Measurements from ENCODE around the gene HBEGF. TPM values are rescaled to one million over a fixed set of nuclear protein-coding genes. Genes with fewer than 3 reads are reported as not detected.

HBEGF gene
- total RNA-seq, 1 donor from 2014 or later, result 21.9 TPM

GRCh38 chr5:140338336-140338735, 8.1 kb downstream of the HBEGF start:
- H3K27ac Mint-ChIP-seq, result no peak overlapping the region
- peaks cover 53% of the 10 kb centered on the region for H3K4me1 Mint-ChIP-seq
- intact Hi-C loops (cut with micrococcal nuclease), result no loop called here
- H3K9me3 Mint-ChIP-seq, result no peaks in the 10 kb centered on the region
- H3K4me3 Mint-ChIP-seq, result no peak overlapping the region
- H3K36me3 Mint-ChIP-seq (ENCODE audit: low read depth), result peaks cover 74% of the 10 kb centered on the region
- no peak for DNase-seq
- no peaks in the 10 kb centered on the region for H3K27me3 Mint-ChIP-seq

- Mint-ChIP-seq H3K36me3 (ENCODE audit: low read depth) (peaks cover 74% of the 10 kb centered on the region), H3K27me3 (no peaks in the 10 kb centered on the region), H3K4me3 (no peak overlapping the region), H3K4me1 (peaks cover 49% of the 10 kb centered on the region), H3K9me3 (no peaks in the 10 kb centered on the region), H3K27ac (no peak overlapping the region)
- no peak for DNase-seq
- intact Hi-C loops (cut with micrococcal nuclease), result no loop called here
Observed at GRCh38 chr5:140337880-140338279, 8.5 kb downstream of the HBEGF start.

- peaks cover 74% of the 10 kb centered on the region for H3K36me3 Mint-ChIP-seq (ENCODE audit: low read depth)
- peaks cover 35% of the 10 kb centered on the region for H3K4me1 Mint-ChIP-seq
- intact Hi-C loops (cut with micrococcal nuclease), result no loop called here
- no peaks in the 10 kb centered on the region for H3K27me3 Mint-ChIP-seq
- H3K4me3 Mint-ChIP-seq, result no peak overlapping the region
- no peak for DNase-seq
- no peak overlapping the region for H3K27ac Mint-ChIP-seq
- H3K9me3 Mint-ChIP-seq, result no peaks in the 10 kb centered on the region
Observed at GRCh38 chr5:140336388-140336787, 10.0 kb downstream of the HBEGF start.

GRCh38 chr5:140331638-140332037, 14.8 kb downstream of the HBEGF start:
- Mint-ChIP-seq H3K27ac (no peak overlapping the region), H3K4me1 (peaks cover 6% of the 10 kb centered on the region), H3K4me3 (no peak overlapping the region), H3K36me3 (ENCODE audit: low read depth) (peaks cover 44% of the 10 kb centered on the region), H3K27me3 (no peaks in the 10 kb centered on the region), H3K9me3 (no peaks in the 10 kb centered on the region)
- DNase-seq, result no peak
- intact Hi-C loops (cut with micrococcal nuclease), result no loop called here

GRCh38 chr5:140329739-140330481, 16.5 kb downstream of the HBEGF start:
- no peaks in the 10 kb centered on the region for H3K9me3 Mint-ChIP-seq
- intact Hi-C loops (cut with micrococcal nuclease), result no loop called here
- peaks cover 30% of the 10 kb centered on the region for H3K36me3 Mint-ChIP-seq (ENCODE audit: low read depth)
- H3K27ac Mint-ChIP-seq, result no peak overlapping the region
- peaks cover 3% of the 10 kb centered on the region for H3K27me3 Mint-ChIP-seq
- H3K4me3 Mint-ChIP-seq, result no peak overlapping the region
- peaks cover 6% of the 10 kb centered on the region for H3K4me1 Mint-ChIP-seq
- no peak for DNase-seq

- Mint-ChIP-seq H3K27ac (no peak overlapping the region), H3K4me1 (peaks cover 12% of the 10 kb centered on the region), H3K36me3 (ENCODE audit: low read depth) (peaks cover 15% of the 10 kb centered on the region), H3K9me3 (no peaks in the 10 kb centered on the region), H3K27me3 (peaks cover 3% of the 10 kb centered on the region), H3K4me3 (no peak overlapping the region)
- DNase-seq, result no peak
- intact Hi-C loops (cut with micrococcal nuclease), result no loop called here
Observed at GRCh38 chr5:140328036-140328764, 18.2 kb downstream of the HBEGF start.

- DNase-seq, result no peak
- Mint-ChIP-seq H3K36me3 (ENCODE audit: low read depth) (peaks cover 9% of the 10 kb centered on the region), H3K27me3 (peaks cover 3% of the 10 kb centered on the region), H3K27ac (no peak overlapping the region), H3K9me3 (no peaks in the 10 kb centered on the region), H3K4me3 (no peak overlapping the region), H3K4me1 (peaks cover 12% of the 10 kb centered on the region)
- intact Hi-C loops (cut with micrococcal nuclease), result loop anchor here (2.0 kb wide), 1 partner anchor 13 kb away; no protein-coding TSS in a partner anchor
Observed at GRCh38 chr5:140327589-140327988, 18.8 kb downstream of the HBEGF start.

- Mint-ChIP-seq H3K27me3 (peaks cover 3% of the 10 kb centered on the region), H3K4me3 (no peak overlapping the region), H3K4me1 (peaks cover 12% of the 10 kb centered on the region), H3K27ac (no peak overlapping the region), H3K9me3 (peaks cover 8% of the 10 kb centered on the region), H3K36me3 (ENCODE audit: low read depth) (no peaks in the 10 kb centered on the region)
- no peak for DNase-seq
- intact Hi-C loops (cut with micrococcal nuclease), result no loop called here
Observed at GRCh38 chr5:140325486-140325885, 20.9 kb downstream of the HBEGF start.

GRCh38 chr5:140324617-140325241, 21.7 kb downstream of the HBEGF start:
- no peaks in the 10 kb centered on the region for H3K36me3 Mint-ChIP-seq (ENCODE audit: low read depth)
- H3K27ac Mint-ChIP-seq, result no peak overlapping the region
- intact Hi-C loops (cut with micrococcal nuclease), result no loop called here
- peaks cover 8% of the 10 kb centered on the region for H3K9me3 Mint-ChIP-seq
- H3K4me1 Mint-ChIP-seq, result peaks cover 12% of the 10 kb centered on the region
- no peak for DNase-seq
- H3K4me3 Mint-ChIP-seq, result no peak overlapping the region
- H3K27me3 Mint-ChIP-seq, result peaks cover 3% of the 10 kb centered on the region

- Mint-ChIP-seq H3K4me1 (peaks cover 13% of the 10 kb centered on the region), H3K4me3 (no peak overlapping the region), H3K27ac (no peak overlapping the region), H3K36me3 (ENCODE audit: low read depth) (no peaks in the 10 kb centered on the region), H3K9me3 (peaks cover 8% of the 10 kb centered on the region), H3K27me3 (peaks cover 3% of the 10 kb centered on the region)
- intact Hi-C loops (cut with micrococcal nuclease), result no loop called here
- DNase-seq, result no peak
Observed at GRCh38 chr5:140324041-140324600, 22.3 kb downstream of the HBEGF start.

GRCh38 chr5:140322751-140323731, 23.4 kb downstream of the HBEGF start:
- no peak for DNase-seq
- intact Hi-C loops (cut with micrococcal nuclease), result no loop called here
- Mint-ChIP-seq H3K9me3 (peaks cover 8% of the 10 kb centered on the region), H3K27me3 (peaks cover 3% of the 10 kb centered on the region), H3K4me3 (no peak overlapping the region), H3K4me1 (peaks cover 14% of the 10 kb centered on the region), H3K36me3 (ENCODE audit: low read depth) (no peaks in the 10 kb centered on the region), H3K27ac (no peak overlapping the region)

- H3K4me3 Mint-ChIP-seq, result no peak overlapping the region
- H3K27me3 Mint-ChIP-seq, result peaks cover 7% of the 10 kb centered on the region
- no peak overlapping the region for H3K27ac Mint-ChIP-seq
- peaks cover 8% of the 10 kb centered on the region for H3K9me3 Mint-ChIP-seq
- DNase-seq, result no peak
- no peaks in the 10 kb centered on the region for H3K36me3 Mint-ChIP-seq (ENCODE audit: low read depth)
- intact Hi-C loops (cut with micrococcal nuclease), result no loop called here
- peaks cover 14% of the 10 kb centered on the region for H3K4me1 Mint-ChIP-seq
Observed at GRCh38 chr5:140321796-140322195, 24.6 kb downstream of the HBEGF start.

- Mint-ChIP-seq H3K4me1 (peaks cover 9% of the 10 kb centered on the region), H3K4me3 (no peak overlapping the region), H3K36me3 (ENCODE audit: low read depth) (no peaks in the 10 kb centered on the region), H3K9me3 (peaks cover 8% of the 10 kb centered on the region), H3K27ac (no peak overlapping the region), H3K27me3 (peaks cover 6% of the 10 kb centered on the region)
- DNase-seq, result no peak
- intact Hi-C loops (cut with micrococcal nuclease), result no loop called here
Observed at GRCh38 chr5:140319833-140320232, 26.6 kb downstream of the HBEGF start.

Data from activated CD4-positive, alpha-beta T cell treated with anti-CD3 and anti-CD28 coated beads, Interleukin-2, amount 10 ng/mL, durations not matched to agents 24 days and 14 days (primary cell).